ENCODE data around the gene CNTFR. TPM values are rescaled to one million over a fixed set of nuclear protein-coding genes. Genes with fewer than 3 reads are reported as not detected.

The CNTFR gene
- total RNA-seq, 1 experiment from 2014 or later: 2.7 TPM

GRCh38 chr9:34555936-34556525 is 33.5 kb downstream of the CNTFR start:
- BruUV-seq (replicated peaks): no TSS peak
- in situ Hi-C loops (cut with HindIII; ENCODE audit: low pct_unique_long_range_greater_than_20kb, low sequenced_read_pairs) (no loop called here), intact Hi-C loops (cut with micrococcal nuclease; ENCODE audit: unreplicated experiment) (no loop called here)
- CTCF ChIA-PET: interaction anchor here (1.0 kb wide), 1 partner anchor 51 kb away, joined by 3 read pairs; no protein-coding TSS in a partner anchor
- no peaks in the 10 kb centered on the region for H3K9me3 ChIP-seq (ENCODE audit: control insufficient read depth, insufficient read depth, low read depth, low read length)
- no peak for ATAC-seq
- TF ChIP-seq POLR2AphosphoS5 (IDR thresholded peaks at IDR 0.05; ENCODE audit: low read depth, low read length): no peak
- no peak for TF ChIP-seq SIN3A (IDR thresholded peaks at IDR 0.05; ENCODE audit: borderline replicate concordance, insufficient read depth, low read depth, low read length)
- no peak for TF ChIP-seq TCF7L2 (IDR thresholded peaks at IDR 0.05; ENCODE audit: low read depth, low read length)
- TF ChIP-seq, protein P1, sequence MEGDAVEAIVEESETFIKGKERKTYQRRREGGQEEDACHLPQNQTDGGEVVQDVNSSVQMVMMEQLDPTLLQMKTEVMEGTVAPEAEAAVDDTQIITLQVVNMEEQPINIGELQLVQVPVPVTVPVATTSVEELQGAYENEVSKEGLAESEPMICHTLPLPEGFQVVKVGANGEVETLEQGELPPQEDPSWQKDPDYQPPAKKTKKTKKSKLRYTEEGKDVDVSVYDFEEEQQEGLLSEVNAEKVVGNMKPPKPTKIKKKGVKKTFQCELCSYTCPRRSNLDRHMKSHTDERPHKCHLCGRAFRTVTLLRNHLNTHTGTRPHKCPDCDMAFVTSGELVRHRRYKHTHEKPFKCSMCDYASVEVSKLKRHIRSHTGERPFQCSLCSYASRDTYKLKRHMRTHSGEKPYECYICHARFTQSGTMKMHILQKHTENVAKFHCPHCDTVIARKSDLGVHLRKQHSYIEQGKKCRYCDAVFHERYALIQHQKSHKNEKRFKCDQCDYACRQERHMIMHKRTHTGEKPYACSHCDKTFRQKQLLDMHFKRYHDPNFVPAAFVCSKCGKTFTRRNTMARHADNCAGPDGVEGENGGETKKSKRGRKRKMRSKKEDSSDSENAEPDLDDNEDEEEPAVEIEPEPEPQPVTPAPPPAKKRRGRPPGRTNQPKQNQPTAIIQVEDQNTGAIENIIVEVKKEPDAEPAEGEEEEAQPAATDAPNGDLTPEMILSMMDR (IDR thresholded peaks at IDR 0.05): no peak
- no peak for TF ChIP-seq REST (IDR thresholded peaks at IDR 0.05; ENCODE audit: insufficient read depth in 1 of 2, low read depth in 2 of 2, low read length in 1 of 2)
- no peak overlapping the region for H3K4me3 ChIP-seq (ENCODE audit: low read depth in 2 of 2, low read length in 2 of 2)
- POLR2A ChIA-PET: no interaction called here
- DNase-seq (ENCODE audit: low read depth, low spot score): no peak
- no peaks in the 10 kb centered on the region for H3K36me3 ChIP-seq (ENCODE audit: control insufficient read depth, insufficient read depth, low read length)
- H3K4me1 ChIP-seq (ENCODE audit: control insufficient read depth, insufficient read depth, low read length): peaks cover 5% of the 10 kb centered on the region; the same call in 1 of the 2 replicates
- no peak overlapping the region for H3K27ac ChIP-seq (ENCODE audit: low read length)
- H3K27me3 ChIP-seq (ENCODE audit: control insufficient read depth, insufficient read depth, low read length): no peaks in the 10 kb centered on the region

DNA sequence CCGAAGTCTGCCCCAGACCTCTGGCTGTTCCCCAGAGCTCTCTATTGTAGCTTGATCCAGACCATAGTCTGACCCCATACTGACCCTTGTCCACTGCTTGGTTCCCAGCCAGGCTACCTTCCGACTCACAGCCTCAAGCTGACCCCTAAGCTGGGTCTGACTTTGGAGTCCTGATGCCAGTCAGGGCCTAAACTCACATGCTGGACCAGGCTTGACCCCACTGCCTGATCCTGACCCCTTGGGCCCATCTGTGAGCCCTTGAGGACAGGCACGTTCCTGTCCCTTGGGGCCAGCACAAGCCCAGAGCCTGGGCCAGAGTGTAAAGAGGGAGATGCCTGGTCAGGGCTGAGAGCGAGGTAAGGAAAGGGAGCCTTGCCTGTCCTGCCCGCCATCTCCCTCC is 34.0 kb downstream of the CNTFR start:
- ChIA-PET POLR2A (no interaction called here), CTCF (interaction anchor here (1.0 kb wide), 1 partner anchor 52 kb away, joined by 3 read pairs; no protein-coding TSS in a partner anchor)
- intact Hi-C loops (cut with micrococcal nuclease; ENCODE audit: unreplicated experiment): no loop called here
- DNase-seq (ENCODE audit: low read depth, low spot score) (no peak), ATAC-seq (no peak)
- Histone ChIP-seq H3K27ac (ENCODE audit: low read length) (no peak overlapping the region), H3K27me3 (ENCODE audit: control insufficient read depth, insufficient read depth, low read length) (no peaks in the 10 kb centered on the region), H3K9me3 (ENCODE audit: control insufficient read depth, insufficient read depth, low read depth, low read length) (no peaks in the 10 kb centered on the region), H3K36me3 (ENCODE audit: control insufficient read depth, insufficient read depth, low read length) (no peaks in the 10 kb centered on the region), H3K4me1 (ENCODE audit: control insufficient read depth, insufficient read depth, low read length) (peaks cover 5% of the 10 kb centered on the region; the same call in 1 of the 2 replicates), H3K4me3 (ENCODE audit: low read depth in 2 of 2, low read length in 2 of 2) (no peak overlapping the region)
- no TSS peak for BruUV-seq (replicated peaks)
- in situ Hi-C loops (cut with HindIII; ENCODE audit: low pct_unique_long_range_greater_than_20kb, low sequenced_read_pairs): no loop called here
- TF ChIP-seq SIN3A (IDR thresholded peaks at IDR 0.05; ENCODE audit: borderline replicate concordance, insufficient read depth, low read depth, low read length) (no peak), TCF7L2 (IDR thresholded peaks at IDR 0.05; ENCODE audit: low read depth, low read length) (no peak), POLR2AphosphoS5 (IDR thresholded peaks at IDR 0.05; ENCODE audit: low read depth, low read length) (no peak), REST (IDR thresholded peaks at IDR 0.05; ENCODE audit: insufficient read depth in 1 of 2, low read depth in 2 of 2, low read length in 1 of 2) (no peak)
- TF ChIP-seq, protein P1 (IDR thresholded peaks at IDR 0.05): no peak
